PC-3 (cell line): Measurements from ENCODE around the gene ATMIN. TPM values are rescaled to one million over a fixed set of nuclear protein-coding genes. Genes with fewer than 3 reads are reported as not detected.

Experiments used
- ATAC-seq: fragments of 200-7000 bp; cut with Tn5 transposase; 2 replicates; pipeline ENCODE4 v1.9.1; 2020; ENCODE audit warnings: mild to moderate bottlenecking, moderate library complexity
- BruUV-seq: library from RNA; stranded (reverse); fragments of 400-500 nt; replicated peaks from 2 replicates; lab custom pipeline; 2021; lab: Mats Ljungman, UMichigan
- CTCF ChIA-PET: fragments of 300-600 bp; sonication (Branson Sonifier 250); formaldehyde crosslinking; loops from one replicate; lab custom pipeline; 2022; ENCODE audit warnings: antibody characterized with exemption; lab: Charles Lee
- POLR2A ChIA-PET: fragments of 300-600 bp; sonication (Branson Sonifier 250); formaldehyde crosslinking; loops from one replicate; lab custom pipeline; 2022; ENCODE audit warnings: antibody characterized with exemption; ENCODE audit not compliant: unreplicated experiment; lab: Charles Lee
- DNase-seq: peaks from one replicate; pipeline ENCODE4 v3.0.0-alpha.2; 2015
- H2AFZ ChIP-seq: fragments of 300-600 bp; sonication (generic); 2 replicates; pipeline ENCODE4 v1.6.0; 2016; ENCODE audit warnings: antibody characterized with exemption, low read length
- H3F3A ChIP-seq: fragments of 300-600 bp; sonication (generic); one replicate; pipeline ENCODE4 v1.6.0; 2017; ENCODE audit warnings: antibody characterized with exemption, low read length, control low read depth, mild to moderate bottlenecking; ENCODE audit not compliant: unreplicated experiment
- H3K27ac ChIP-seq: fragments of 300-600 bp; sonication (generic); 2 replicates; pipeline ENCODE4 v1.5.1; 2016; ENCODE audit warnings: mild to moderate bottlenecking, low read length
- H3K27me3 ChIP-seq: fragments of 300-600 bp; sonication (generic); 2 replicates; pipeline ENCODE4 v1.6.1; 2016; ENCODE audit warnings: low read length, mixed read lengths
- H3K36me3 ChIP-seq: fragments of 300-600 bp; sonication (generic); 2 replicates; pipeline ENCODE4 v1.6.1; 2016; ENCODE audit warnings: low read depth, mixed run types, low read length, mixed read lengths
- H3K4me1 ChIP-seq: fragments of 300-600 bp; sonication (generic); 2 replicates; pipeline ENCODE4 v1.5.1; 2016; ENCODE audit warnings: low read length; ENCODE audit not compliant: insufficient read depth
- H3K4me2 ChIP-seq: fragments of 300-600 bp; sonication (generic); 2 replicates; pipeline ENCODE4 v1.6.0; 2016; ENCODE audit warnings: low read length
- H3K4me3 ChIP-seq: fragments of 300-600 bp; sonication (generic); 2 replicates; pipeline ENCODE4 v1.5.1; 2016; ENCODE audit warnings: mild to moderate bottlenecking, low read length, mixed read lengths
- H3K79me2 ChIP-seq: fragments of 300-600 bp; sonication (generic); 2 replicates; pipeline ENCODE4 v1.6.1; 2017; ENCODE audit warnings: low read length, mixed read lengths
- H3K9ac ChIP-seq: fragments of 300-600 bp; sonication (generic); 2 replicates; pipeline ENCODE4 v1.6.0; 2016; ENCODE audit warnings: mild to moderate bottlenecking, low read length
- H3K9me2 ChIP-seq: fragments of 300-600 bp; sonication (generic); replicated peaks from 2 replicates; pipeline ENCODE4 v1.6.1; 2016; ENCODE audit warnings: mixed run types, low read length, mixed read lengths
- H3K9me3 ChIP-seq: fragments of 300-600 bp; sonication (generic); 2 replicates; pipeline ENCODE4 v1.6.1; 2016; ENCODE audit warnings: low read length, mixed read lengths
- H4K20me1 ChIP-seq: fragments of 300-600 bp; sonication (generic); 2 replicates; pipeline ENCODE4 v1.6.1; 2016; ENCODE audit warnings: low read length, mixed read lengths
- EZH2 ChIP-seq: fragments of 300-600 bp; sonication (generic); IDR thresholded peaks from one replicate; pipeline ENCODE4 v1.6.1; 2017; ENCODE audit warnings: antibody characterized with exemption, mild to moderate bottlenecking, low read length; ENCODE audit not compliant: unreplicated experiment
- EZH2phosphoT487 ChIP-seq: fragments of 300-600 bp; sonication (generic); IDR thresholded peaks from 2 replicates; pipeline ENCODE4 v1.6.1; 2018; ENCODE audit warnings: mild to moderate bottlenecking, antibody characterized with exemption, low read length, borderline replicate concordance
- intact Hi-C: fragments of 100-400 bp; cut with micrococcal nuclease; formaldehyde crosslinking; loops from 2 replicates; pipeline ENCODE4 v1.9.0; 2023
- total RNA-seq: library from RNA; depleted of rRNA; stranded (reverse); fragments of >200 nt; gene quantifications from 2 replicates; pipeline ENCODE4 v1.2.3, GENCODE V29; 2014
- TF ChIP-seq, protein P1 (sequence below): fragments of 300-600 bp; sonication (generic); conservative IDR thresholded peaks from 2 replicates; pipeline ENCODE4 v1.5.1; 2017; ENCODE audit warnings: antibody characterized with exemption, low read depth, mild to moderate bottlenecking, low read length

ATMIN gene
- total RNA-seq, 1 experiment from 2014 or later, result 35.4 TPM

DNA sequence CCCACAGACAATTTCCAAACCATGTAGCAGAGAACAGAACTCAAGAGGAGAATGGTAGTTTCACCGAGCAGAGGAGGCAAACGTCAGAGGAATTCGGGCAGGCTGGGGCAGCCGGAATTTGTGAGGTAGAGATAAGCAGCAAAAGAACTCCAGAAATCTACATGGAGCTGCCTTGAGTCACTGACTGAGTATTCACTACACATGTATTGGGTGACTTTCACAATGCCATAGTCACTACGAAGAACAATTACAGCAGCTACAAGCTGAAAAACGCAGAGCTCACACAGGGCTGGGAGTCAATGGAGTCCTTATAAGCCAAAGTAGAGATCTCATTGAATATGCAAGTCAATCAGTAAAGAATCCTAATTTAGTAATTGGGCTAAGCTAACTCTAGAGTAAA is 42.3 kb upstream of the ATMIN start:
- intact Hi-C loops, result no loop called here
- Histone ChIP-seq H3K4me1 (peaks cover 8% of the 10 kb centered on the region), H3K9ac (no peak overlapping the region), H3K27me3 (no peaks in the 10 kb centered on the region), H4K20me1 (no peaks in the 10 kb centered on the region), H3K27ac (no peak overlapping the region), H3K9me2 (no peaks in the 10 kb centered on the region), H2AFZ (no peak overlapping the region), H3K79me2 (peaks cover 81% of the 10 kb centered on the region), H3K4me3 (no peak overlapping the region), H3K9me3 (no peaks in the 10 kb centered on the region), H3K36me3 (peaks cover 5% of the 10 kb centered on the region; the same call in 1 of the 2 replicates), H3F3A (no peaks in the 10 kb centered on the region), H3K4me2 (no peak overlapping the region)
- ChIA-PET POLR2A (no interaction called here), CTCF (no interaction called here)
- DNase-seq, result no peak
- no peak for TF ChIP-seq EZH2phosphoT487
- no peak for TF ChIP-seq EZH2
- BruUV-seq, result no TSS peak
- no peak for ATAC-seq

DNA sequence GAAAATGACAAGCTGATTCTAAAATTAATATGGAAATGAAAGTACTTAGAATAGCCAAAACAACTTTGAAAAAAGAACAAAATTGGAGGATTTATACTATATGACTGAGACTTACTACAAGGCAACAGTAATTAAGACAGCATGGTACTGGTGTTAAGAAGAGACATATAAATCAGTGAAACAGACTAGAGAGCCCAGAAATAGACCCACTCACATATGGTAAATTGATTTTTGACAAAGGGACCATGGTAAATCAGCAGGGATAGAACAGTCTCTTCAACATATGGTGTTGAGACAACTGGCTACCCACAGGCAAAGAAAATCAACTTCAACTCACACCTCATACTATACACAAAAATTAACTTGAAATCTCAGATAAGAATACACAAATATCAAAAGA is 41.8 kb upstream of the ATMIN start:
- no peaks in the 10 kb centered on the region for H3K27me3 ChIP-seq
- H3K79me2 ChIP-seq, result peaks cover 83% of the 10 kb centered on the region
- no peak for DNase-seq
- no peaks in the 10 kb centered on the region for H4K20me1 ChIP-seq
- no peak overlapping the region for H3K4me2 ChIP-seq
- no peak overlapping the region for H3K4me3 ChIP-seq
- no peaks in the 10 kb centered on the region for H3K9me2 ChIP-seq
- ChIA-PET POLR2A (no interaction called here), CTCF (no interaction called here)
- no peak for TF ChIP-seq EZH2phosphoT487
- TF ChIP-seq, protein P1, sequence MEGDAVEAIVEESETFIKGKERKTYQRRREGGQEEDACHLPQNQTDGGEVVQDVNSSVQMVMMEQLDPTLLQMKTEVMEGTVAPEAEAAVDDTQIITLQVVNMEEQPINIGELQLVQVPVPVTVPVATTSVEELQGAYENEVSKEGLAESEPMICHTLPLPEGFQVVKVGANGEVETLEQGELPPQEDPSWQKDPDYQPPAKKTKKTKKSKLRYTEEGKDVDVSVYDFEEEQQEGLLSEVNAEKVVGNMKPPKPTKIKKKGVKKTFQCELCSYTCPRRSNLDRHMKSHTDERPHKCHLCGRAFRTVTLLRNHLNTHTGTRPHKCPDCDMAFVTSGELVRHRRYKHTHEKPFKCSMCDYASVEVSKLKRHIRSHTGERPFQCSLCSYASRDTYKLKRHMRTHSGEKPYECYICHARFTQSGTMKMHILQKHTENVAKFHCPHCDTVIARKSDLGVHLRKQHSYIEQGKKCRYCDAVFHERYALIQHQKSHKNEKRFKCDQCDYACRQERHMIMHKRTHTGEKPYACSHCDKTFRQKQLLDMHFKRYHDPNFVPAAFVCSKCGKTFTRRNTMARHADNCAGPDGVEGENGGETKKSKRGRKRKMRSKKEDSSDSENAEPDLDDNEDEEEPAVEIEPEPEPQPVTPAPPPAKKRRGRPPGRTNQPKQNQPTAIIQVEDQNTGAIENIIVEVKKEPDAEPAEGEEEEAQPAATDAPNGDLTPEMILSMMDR, result no peak
- TF ChIP-seq EZH2, result no peak
- no peak overlapping the region for H3K9ac ChIP-seq
- no peak overlapping the region for H2AFZ ChIP-seq
- intact Hi-C loops, result no loop called here
- no TSS peak for BruUV-seq
- no peaks in the 10 kb centered on the region for H3F3A ChIP-seq
- no peaks in the 10 kb centered on the region for H3K9me3 ChIP-seq
- no peak for ATAC-seq
- H3K4me1 ChIP-seq, result peaks cover 8% of the 10 kb centered on the region
- H3K36me3 ChIP-seq, result peaks cover 5% of the 10 kb centered on the region; the same call in 1 of the 2 replicates
- no peak overlapping the region for H3K27ac ChIP-seq

DNA sequence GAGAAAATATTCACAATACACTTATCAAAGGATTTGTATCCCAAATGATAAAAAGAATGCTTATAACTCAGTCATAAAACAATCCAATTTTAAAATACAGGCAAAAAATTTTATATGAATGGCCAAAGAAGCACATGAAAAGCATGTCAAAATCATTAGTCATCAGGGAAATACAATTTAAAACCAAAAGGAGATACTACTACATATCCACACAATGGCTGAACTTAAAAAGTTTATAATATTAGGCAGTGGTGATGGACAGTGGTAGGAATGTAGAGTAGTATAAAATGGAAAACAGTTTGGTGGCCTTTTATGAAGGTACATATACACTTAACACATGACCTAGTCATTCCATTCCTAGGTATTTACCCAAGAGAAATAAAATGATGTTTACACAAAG is 41.2 kb upstream of the ATMIN start:
- peaks cover 83% of the 10 kb centered on the region for H3K79me2 ChIP-seq
- no peak for TF ChIP-seq EZH2
- TF ChIP-seq EZH2phosphoT487, result no peak
- TF ChIP-seq, protein P1, result no peak
- peaks cover 5% of the 10 kb centered on the region; the same call in 1 of the 2 replicates for H3K36me3 ChIP-seq
- ChIA-PET CTCF (no interaction called here), POLR2A (no interaction called here)
- intact Hi-C loops, result no loop called here
- DNase-seq, result peak; percentile 25
- no peak overlapping the region for H3K4me3 ChIP-seq
- no TSS peak for BruUV-seq
- H3K9ac ChIP-seq, result no peak overlapping the region
- no peaks in the 10 kb centered on the region for H3K9me3 ChIP-seq
- no peaks in the 10 kb centered on the region for H3K9me2 ChIP-seq
- H4K20me1 ChIP-seq, result no peaks in the 10 kb centered on the region
- no peaks in the 10 kb centered on the region for H3F3A ChIP-seq
- no peaks in the 10 kb centered on the region for H3K27me3 ChIP-seq
- no peak overlapping the region for H3K27ac ChIP-seq
- H3K4me2 ChIP-seq, result no peak overlapping the region
- H3K4me1 ChIP-seq, result peaks cover 8% of the 10 kb centered on the region
- peak; percentile 63 for ATAC-seq
- no peak overlapping the region for H2AFZ ChIP-seq
